ENCODE data around the gene UVRAG.

UVRAG gene

GRCh38 chr11:76157891-76158290 is 342.9 kb downstream of the UVRAG start:
- DNase-seq, result no peak

GRCh38 chr11:76158394-76159302 is 343.6 kb downstream of the UVRAG start:
- no peak for DNase-seq

GRCh38 chr11:76159303-76159937 is 344.4 kb downstream of the UVRAG start:
- no peak for DNase-seq

GRCh38 chr11:76159983-76160661 is 345.1 kb downstream of the UVRAG start:
- peak; percentile 49 for DNase-seq

GRCh38 chr11:76160856-76161255 is 345.8 kb downstream of the UVRAG start:
- DNase-seq, result no peak

GRCh38 chr11:76161261-76161961 is 346.4 kb downstream of the UVRAG start:
- peak; percentile 23 for DNase-seq

- DNase-seq, result no peak
These were observed 347.6 kb downstream of the UVRAG start for GRCh38 chr11:76162336-76163288.

- DNase-seq, result no peak
These were observed 348.4 kb downstream of the UVRAG start for GRCh38 chr11:76163289-76163880.

GRCh38 chr11:76164081-76164480 is 349.1 kb downstream of the UVRAG start:
- no peak for DNase-seq

GRCh38 chr11:76164861-76165751 is 350.1 kb downstream of the UVRAG start:
- no peak for DNase-seq

- DNase-seq, result no peak
These were observed 351.3 kb downstream of the UVRAG start for GRCh38 chr11:76166314-76166713.

- DNase-seq, result no peak
These were observed 352.6 kb downstream of the UVRAG start for GRCh38 chr11:76167590-76167989.

- no peak for DNase-seq
These were observed 354.5 kb downstream of the UVRAG start for GRCh38 chr11:76169473-76169896.

GRCh38 chr11:76170468-76170867 is 355.5 kb downstream of the UVRAG start:
- DNase-seq, result no peak

- DNase-seq, result peak; percentile 51
These were observed 357.6 kb downstream of the UVRAG start for GRCh38 chr11:76172583-76172982.

- no peak for DNase-seq
These were observed 358.7 kb downstream of the UVRAG start for GRCh38 chr11:76173663-76174062.

- DNase-seq, result no peak
These were observed 359.3 kb downstream of the UVRAG start for GRCh38 chr11:76174330-76174729.

- no peak for DNase-seq
These were observed 360.8 kb downstream of the UVRAG start for GRCh38 chr11:76175783-76176182.

- DNase-seq, result no peak
These were observed 361.5 kb downstream of the UVRAG start for GRCh38 chr11:76176463-76176862.

- DNase-seq, result no peak
These were observed 362.3 kb downstream of the UVRAG start for GRCh38 chr11:76177250-76177686.
